GM13976 (cell line): ENCODE results near the gene NDUFC1.

Experiments used
- DNase-seq: peaks from one replicate; pipeline ENCODE4 v3.0.0; 2012; ENCODE audit warnings: low spot score
- in situ Hi-C: fragments of 300-500 bp; cut with MboI; formaldehyde crosslinking; loops from one replicate; pipeline ENCODE4 v1.12.0; 2022; ENCODE audit warnings: low sequenced_read_pairs, mixed read lengths, inconsistent platforms; ENCODE audit not compliant: unreplicated experiment
- TF ChIP-seq, protein P1 (sequence below): IDR thresholded peaks from 2 replicates; pipeline ENCODE4 v1.5.1; 2012; ENCODE audit warnings: borderline replicate concordance, mild to moderate bottlenecking; ENCODE audit not compliant: insufficient read depth; ENCODE audit errors: extremely low read depth, missing control alignments, control extremely low read depth

The NDUFC1 gene

DNA sequence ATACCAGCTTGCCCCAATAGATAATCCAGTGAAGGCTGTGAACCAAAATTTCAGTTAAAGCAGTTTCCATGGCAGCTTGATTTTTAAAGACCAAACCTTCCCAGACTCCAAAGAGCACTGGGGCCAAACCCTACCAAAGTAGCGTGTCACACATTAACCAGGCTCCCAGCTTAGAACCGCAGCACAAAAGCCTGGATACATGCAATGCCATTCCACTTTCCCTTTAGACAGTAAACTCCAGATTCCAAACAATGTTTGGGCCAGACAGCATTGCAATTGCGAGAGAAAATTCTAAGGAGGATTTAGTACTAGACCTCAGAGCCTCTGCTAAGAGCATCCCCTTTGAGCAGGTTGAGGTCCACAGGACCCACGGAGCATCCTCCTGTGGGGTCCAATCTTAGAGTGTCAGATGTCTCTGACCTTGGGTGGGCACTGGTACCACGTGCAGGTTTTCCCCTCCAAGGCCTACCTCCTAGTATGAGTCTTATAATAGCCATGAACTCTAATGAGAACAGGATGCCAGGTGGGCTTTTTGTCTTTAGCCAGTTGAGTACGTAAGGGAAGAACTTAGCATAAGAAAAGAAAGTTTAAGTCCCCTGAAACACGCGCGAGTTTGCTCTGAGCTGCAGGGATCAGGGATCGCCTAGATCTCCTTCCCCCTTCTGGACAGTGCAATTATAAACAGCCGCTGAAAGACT lies 61.0 kb downstream of the NDUFC1 start:
- TF ChIP-seq, protein P1, sequence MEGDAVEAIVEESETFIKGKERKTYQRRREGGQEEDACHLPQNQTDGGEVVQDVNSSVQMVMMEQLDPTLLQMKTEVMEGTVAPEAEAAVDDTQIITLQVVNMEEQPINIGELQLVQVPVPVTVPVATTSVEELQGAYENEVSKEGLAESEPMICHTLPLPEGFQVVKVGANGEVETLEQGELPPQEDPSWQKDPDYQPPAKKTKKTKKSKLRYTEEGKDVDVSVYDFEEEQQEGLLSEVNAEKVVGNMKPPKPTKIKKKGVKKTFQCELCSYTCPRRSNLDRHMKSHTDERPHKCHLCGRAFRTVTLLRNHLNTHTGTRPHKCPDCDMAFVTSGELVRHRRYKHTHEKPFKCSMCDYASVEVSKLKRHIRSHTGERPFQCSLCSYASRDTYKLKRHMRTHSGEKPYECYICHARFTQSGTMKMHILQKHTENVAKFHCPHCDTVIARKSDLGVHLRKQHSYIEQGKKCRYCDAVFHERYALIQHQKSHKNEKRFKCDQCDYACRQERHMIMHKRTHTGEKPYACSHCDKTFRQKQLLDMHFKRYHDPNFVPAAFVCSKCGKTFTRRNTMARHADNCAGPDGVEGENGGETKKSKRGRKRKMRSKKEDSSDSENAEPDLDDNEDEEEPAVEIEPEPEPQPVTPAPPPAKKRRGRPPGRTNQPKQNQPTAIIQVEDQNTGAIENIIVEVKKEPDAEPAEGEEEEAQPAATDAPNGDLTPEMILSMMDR = no peak
- no peak for DNase-seq
- in situ Hi-C loops = no loop called here
